ENCODE results near the gene ZNF286A.

- TF ChIP-seq CTCF (IDR thresholded peaks at IDR 0.05; ENCODE audit: insufficient read depth, low read length) (no peak), POLR2AphosphoS5 (IDR thresholded peaks at IDR 0.05; ENCODE audit: low read depth) (no peak), SPI1 (IDR thresholded peaks at IDR 0.05; ENCODE audit: borderline replicate concordance, low read depth) (no peak), GABPA (IDR thresholded peaks at IDR 0.05; ENCODE audit: low read depth) (no peak)
Measured at GRCh38 chr17:15663176-15663575, 36.4 kb upstream of the ZNF286A start.

All from HL-60 (cell line).